IPS-11a (cell line): ENCODE results near the gene LPP.

ENCODE experiments used
- H3K4me3 ChIP-seq: one replicate; pipeline ENCODE4 v1.5.1; 2013; ENCODE audit warnings: low read depth, low read length, control low read depth

Gene LPP

DNA sequence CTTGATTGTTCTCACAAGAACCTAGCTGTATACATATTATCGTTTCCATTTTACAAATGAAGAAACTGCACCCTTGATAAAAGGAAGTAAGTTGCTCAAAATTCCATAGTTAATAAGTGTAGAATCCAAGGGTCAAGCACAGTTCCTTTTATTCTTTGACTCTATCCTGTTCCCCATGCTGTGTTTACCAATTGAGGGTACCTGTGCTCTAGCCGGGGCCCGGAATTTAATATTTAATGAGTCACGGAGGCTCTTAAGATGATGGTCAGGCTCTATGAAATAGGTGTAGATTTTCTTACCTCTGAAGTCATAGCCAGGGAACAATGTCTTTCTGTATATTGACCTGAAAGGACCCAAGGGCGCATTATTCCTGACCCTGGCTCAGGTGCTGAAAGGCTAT lies 65.2 kb downstream of the LPP start:
- no peak overlapping the region for H3K4me3 ChIP-seq

DNA sequence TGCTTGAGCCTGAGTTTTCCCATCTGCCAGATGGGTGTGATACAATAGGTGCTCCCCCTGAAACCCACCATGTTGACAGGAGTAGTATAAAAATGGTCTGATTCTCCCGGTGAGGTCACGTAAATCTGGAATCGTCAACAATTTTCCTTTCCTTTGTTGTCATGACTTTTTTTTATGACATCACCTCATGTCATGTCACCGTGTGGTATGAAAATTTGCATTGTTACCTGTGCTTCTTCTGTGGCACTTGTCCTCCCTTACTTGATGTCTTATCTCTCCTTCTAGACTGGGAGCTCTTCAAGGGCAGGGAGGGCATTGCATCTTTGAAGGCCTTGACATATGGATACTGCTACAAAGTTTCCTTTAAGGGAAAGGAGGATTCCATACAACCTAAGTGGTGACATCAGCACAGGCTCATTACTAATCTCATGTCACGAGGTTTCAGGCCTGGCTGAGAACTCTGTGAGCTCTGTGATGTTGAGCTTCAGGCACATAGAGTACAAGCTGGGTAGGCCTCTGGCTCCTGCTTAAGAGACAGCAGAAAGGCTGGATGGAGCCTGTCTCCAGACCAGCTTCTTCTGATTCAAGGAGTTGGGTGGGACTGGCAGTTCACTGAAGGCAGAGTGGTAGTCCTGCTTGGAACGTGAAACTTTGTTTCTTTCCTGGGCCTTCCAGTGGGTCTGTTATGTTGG lies 66.3 kb downstream of the LPP start:
- H3K4me3 ChIP-seq = no peak overlapping the region

DNA sequence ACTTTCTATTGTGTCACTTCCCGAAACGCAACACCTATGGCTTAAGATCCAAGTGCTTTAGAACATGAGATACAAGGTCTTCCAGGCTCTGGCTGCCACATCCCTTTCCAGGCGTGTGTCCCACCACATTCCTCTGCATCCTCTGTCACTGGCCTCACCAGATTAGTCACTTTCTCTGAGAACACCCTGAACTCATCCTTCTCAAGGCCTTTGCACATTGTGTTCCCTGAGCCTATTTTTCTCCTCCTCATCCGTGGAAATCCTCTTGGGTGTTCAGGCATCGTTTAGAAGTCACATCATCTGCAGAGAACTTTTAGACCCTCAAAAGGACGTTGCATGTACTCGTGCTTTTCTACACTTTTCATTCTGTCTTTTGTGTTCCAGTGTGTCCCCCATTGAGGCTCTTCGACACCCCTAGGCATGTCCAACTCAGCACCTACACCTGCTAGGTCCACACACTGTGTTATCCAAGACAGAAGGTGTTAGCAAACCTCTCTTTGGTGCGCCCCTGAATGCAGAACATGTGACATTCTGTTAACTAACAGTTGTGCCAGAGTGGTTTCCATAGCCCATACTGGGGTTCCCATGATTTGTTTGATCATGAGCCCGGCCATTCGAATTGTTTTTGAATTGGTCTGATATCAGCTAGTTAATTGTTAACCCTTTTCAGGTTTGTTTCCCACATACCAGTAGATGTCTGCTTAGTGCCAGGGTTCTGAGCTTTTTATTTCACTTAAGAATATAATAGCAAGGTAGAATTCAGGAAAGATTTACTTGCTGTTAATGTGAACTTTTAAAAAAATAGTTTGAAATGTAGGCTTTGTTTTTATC lies 67.2 kb downstream of the LPP start:
- H3K4me3 ChIP-seq = no peak overlapping the region

DNA sequence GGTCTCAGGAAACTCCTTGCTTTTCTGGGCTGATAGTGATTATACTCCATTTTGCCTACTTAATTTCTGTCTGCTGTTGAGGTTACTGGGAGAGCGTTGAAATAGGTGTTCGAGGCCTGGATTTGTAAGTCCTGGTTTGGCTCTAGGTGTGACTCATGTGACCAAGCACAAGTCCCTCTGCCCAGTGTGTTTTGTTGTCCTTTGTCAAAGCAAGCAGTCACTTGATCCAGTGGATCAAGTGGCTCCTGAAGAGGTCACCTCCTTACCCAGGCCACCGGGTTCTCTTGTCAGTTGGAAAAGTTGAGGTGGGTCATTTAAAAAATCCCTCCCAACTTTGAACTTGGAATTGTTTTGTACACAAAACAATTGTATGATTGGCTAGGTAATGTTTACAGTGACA lies 70.0 kb downstream of the LPP start:
- H3K4me3 ChIP-seq = no peak overlapping the region

DNA sequence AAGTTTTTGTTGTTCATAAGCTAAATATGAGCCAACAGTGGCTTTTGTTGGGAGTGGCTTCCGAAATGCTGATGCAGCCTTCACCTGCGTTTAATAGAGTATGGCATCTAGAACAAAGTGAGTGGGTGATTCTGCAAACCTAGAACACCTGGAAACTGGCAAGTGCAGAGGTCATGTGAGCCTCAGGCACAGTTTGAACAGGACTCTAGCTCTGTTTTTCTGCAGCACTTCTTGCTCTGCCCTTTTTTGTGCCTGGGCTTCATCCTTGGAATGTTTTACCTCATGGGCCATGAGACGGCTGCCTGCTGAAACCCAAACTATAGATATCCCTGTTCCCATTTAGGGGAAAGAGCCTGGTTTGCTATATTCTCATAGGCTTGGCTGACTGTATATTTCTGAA lies 73.5 kb downstream of the LPP start:
- H3K4me3 ChIP-seq = no peak overlapping the region

DNA sequence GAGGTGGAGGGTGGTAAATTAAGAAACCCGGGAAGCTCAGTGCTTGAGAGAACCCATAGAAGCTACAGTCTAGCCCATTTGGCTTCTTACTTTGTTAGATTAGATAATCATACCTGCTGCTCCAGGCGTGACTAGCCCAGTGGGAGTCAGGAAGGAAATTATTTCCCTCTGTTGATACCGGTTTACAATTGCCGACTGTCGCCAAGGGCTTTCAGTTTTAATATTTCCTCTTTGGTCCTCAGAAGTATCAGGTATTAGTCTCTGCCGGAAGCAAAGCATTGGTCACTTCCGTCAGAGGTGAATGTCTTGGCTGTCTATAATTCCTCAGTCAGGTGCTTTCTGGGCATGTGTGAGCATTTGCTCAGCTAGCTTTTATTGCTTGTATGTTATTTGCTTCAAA lies 75.2 kb downstream of the LPP start:
- no peak overlapping the region for H3K4me3 ChIP-seq

DNA sequence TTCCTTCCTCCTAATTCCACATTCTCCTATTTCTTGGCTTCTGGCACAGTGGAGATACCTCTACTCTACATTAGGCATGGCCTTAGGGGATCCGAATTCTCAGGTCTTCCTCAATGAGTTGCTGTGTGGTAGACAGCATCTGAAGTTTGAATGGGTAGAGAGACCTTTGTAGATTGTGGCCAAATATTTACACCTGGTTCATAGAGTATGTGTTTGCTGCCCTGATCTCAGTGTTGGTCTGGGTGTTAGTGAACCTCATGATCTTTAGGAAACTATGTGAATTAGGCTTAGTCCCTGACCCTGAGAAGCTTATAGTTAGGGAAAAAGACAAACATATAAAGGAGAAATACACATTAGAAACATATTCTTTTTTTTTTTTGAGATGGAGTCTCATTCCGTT lies 75.8 kb downstream of the LPP start:
- no peak overlapping the region for H3K4me3 ChIP-seq

DNA sequence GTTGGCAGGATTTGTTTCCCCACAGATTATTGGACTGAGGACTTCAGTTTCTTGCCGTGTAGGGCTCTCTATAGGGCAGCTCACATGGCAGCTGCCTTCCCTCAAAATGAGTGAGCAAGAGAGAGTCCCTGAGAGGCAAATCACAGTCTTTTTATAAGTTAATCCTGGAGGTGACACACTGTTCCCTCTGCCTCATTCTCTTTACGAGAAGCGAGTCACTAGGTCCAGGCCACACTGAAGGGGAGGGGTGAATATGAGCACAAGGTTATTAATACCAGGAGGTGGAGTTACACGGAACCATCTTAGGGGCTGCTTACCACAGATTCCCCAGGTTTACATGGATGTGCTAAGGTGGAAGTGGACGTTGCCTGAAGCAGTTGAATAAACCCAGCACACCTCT lies 77.0 kb downstream of the LPP start:
- H3K4me3 ChIP-seq = no peak overlapping the region

DNA sequence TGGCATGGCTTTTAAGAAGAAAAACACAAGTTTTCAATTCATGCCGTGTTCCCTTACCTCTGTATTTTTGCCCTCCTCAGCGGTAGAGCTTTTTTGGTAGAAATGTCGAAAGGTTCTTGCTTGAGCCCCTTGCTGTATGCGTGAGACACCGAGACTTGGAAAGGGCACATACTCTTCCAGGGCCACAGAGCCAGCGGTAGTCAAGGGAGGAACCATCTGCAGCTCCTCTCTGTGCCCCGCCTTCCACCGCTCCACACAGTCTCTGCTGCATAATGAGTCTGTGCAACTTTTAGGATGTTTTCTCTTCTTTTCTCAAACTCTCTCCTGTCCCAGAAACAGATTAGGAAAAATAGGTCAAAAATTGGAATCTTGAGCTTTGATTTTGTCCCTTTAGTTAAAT lies 77.5 kb downstream of the LPP start:
- no peak overlapping the region for H3K4me3 ChIP-seq

DNA sequence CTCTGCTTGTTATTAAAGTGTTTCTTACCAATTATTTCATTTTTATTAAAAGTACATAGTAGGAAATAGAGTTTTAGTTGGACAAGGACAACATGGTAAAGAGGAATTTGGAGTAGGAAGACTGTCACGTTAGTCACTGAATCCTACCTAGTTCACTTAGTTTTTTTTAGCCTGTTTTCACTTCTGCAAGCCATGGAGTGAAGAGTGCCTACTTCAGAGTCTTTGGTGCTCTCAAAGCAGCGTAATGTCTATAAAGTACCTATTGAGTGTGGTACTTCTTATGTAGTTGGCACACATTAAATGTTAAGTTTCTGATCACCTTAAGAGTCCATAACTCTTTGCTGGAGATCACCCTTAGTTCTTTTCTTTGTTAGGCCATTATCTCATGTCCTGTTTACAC lies 78.7 kb downstream of the LPP start:
- no peak overlapping the region for H3K4me3 ChIP-seq

DNA sequence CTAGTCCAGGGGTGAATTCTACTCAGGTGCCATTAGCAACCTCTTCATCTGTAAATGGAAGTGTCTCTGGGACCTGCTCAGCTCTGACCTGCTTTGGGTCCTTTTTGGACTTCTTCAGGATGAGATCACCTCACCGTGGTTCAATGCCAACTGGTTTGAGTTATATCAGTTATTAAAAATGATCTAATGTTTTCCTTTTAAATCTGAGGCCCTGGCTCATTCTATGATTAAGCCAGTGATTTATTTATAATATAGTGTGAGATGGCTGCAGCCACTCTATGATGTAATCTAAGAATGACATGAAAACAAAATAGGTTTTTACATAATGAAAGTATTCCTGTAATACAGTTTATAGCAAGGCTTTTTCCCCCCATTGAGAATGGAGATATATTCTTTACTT lies 79.4 kb downstream of the LPP start:
- no peak overlapping the region for H3K4me3 ChIP-seq

DNA sequence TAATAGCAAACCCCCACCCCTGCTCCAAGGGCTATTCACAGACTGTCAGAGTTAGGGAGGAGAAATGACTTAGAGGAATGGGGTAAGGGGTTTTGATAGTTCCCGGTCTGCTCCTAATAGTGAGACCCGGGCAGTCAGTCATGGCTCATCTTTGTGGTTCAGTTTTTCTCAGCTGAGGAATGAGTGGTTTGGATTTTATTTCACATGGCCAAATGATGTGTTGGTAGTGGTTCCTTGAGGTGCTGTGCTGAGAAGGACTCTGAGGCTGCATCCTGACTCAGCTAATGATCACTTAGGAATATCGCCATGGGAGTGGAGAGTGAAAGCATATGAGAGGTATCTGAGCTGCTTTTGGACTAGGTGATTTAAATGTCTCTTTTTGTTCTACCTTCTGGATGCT lies 80.2 kb downstream of the LPP start:
- H3K4me3 ChIP-seq = no peak overlapping the region

DNA sequence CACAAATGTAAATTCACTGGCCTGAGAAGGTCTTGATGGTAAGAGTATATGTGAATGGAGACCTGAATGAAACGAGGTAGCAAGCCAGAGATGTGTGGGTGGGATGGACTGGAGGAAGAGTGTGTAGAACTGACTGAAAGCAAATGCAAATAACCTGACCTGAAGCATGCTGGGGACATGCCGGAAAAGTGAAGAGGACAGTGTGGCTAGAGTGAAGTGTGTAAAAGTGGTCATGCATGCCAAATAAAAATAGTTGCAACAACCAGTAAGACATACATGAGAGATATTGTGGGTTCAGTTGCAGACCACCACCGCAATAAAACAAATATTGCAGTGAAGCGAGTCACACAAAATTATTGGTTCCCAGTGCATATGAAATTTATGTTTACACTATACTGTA lies 82.3 kb downstream of the LPP start:
- no peak overlapping the region for H3K4me3 ChIP-seq

DNA sequence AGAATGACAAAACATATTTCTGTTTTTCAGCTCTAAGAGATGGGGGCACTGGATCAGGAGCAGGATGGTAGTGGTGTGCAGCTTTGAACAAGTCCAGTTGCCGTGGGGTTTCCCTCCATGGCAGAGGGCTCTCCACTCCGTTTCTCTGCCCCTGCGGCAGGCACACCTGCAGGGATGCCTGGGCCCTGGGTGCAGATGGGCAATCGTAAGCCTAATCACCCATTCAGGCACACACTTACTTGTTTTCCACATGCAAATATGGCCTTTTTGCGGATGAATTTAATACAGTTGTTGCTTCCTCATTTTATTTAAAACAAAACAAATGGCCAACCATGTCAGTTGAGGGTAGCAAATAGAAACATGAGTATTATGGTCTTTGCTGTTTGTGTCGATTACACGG lies 85.1 kb downstream of the LPP start:
- H3K4me3 ChIP-seq = no peak overlapping the region

DNA sequence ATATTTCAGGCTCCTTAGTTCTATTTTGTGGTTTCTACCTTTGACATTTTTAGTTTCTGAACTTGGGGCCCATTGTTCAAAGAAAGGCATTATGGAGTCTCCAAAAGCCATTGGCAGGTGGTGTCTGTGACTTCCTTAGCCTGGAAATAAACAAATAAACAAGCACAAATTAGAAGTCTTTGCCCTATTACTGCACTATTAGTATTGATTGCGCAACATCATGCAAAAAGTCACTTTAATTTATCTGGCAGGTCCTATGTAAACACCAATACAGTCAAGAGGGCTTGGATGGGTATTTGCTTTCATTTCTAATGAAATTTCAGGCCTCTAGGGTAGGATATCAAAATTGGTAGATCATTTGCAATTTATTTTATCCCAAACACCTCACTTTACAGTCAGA lies 85.6 kb downstream of the LPP start:
- H3K4me3 ChIP-seq = no peak overlapping the region

DNA sequence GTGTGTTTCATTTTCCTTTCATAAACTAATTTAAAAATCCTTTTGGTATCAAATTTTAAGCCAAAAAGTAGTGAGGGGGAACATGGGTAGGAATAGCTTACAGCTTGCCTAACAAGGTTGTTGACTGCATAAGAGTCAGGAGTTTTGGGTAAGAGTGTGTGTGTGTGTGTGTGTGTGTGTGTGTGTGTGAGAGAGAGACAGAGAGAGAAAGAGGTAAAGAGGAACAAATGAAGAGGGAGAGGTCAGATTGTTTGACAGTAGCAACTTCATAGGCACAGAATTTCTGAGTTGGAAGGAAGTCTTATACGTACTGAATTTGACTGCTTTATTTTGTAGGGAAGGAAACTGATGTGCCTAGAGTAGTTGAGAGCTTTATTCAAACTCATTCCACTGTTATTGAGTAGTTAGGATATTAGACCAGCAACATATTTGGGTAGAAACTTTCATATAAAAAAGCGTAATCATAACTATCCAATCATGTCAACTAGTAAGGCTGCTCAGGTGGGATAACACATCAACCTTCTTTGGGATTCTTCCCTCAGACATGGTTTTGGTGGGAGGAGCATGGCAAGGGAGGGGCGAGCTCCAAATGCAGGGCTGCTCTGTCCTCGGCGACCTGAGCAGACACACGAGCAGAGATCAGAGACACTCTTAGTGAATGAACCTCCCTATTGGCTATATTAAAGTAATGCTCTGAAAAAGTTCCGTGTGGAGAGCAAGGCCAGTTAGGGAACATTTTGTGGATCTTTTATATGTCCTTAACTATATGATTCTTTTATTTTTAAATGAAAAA lies 86.4 kb downstream of the LPP start:
- H3K4me3 ChIP-seq = no peak overlapping the region

DNA sequence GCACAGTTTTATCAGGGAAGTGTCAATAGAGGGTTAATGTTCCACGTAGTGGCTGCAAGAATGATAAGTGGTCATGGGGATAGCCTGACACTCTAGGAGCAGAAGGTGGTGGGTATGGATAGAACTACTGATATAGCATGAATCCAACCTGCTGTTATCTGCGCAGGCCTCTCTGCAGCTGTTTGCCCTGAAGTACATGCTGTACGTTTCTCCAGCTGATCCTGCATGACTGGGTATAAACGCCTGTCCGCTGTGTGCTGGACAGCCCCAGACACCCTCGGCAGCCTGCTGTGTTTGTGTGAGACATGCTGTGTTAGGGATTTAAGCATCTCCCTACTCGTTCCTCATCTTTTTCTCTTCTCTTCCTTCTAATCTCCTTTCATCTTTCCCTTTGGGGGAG lies 87.1 kb downstream of the LPP start:
- H3K4me3 ChIP-seq = no peak overlapping the region

DNA sequence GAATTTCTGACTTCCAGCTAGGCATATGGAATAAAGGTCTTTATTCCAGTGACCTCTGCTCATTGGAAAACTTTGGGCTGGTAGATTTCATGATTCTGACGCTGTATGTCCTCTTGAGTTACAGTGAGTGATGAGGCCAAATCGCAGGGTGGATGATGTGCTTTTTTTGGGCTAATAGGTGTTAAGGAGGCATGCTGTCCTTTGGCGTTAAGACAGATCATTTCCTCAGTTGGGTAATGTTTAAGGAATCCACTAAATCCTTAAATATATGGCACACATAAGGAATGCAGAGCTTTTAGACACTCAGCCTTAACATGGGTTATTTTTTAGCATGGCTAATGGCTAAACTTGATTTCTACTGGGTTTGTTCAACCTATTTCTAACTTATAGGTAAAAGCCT lies 87.9 kb downstream of the LPP start:
- H3K4me3 ChIP-seq = no peak overlapping the region

DNA sequence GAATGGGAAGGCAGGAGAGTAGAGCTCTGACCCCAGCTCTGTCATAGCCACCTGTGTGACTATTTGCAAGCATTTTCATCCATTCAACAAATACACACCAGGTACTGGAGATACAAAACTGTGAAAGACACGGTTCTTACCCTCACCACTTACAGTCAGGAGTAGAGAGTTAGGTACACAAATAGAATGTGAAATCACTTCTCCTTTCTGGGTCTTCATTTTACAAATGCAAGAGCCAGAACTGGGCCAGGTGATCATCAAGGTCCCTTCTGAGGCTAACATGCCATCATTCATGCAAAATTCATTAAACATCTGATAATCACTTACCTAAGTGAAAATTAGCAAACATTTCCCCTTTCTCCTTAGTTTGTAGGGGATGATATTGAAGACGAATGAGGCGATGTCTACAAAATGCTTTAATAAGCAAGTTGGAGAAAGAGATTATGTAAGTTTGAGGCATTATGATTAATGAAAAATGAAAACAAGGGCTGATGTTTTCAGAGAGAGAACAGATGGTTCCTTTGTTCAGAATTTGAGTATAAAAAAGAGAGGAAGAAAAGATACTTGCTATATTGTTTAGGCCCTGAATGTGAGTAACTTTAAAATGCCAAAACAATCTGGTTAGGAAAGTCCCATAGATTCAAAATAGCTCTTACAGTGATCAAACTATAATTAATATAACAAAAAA lies 88.6 kb downstream of the LPP start:
- H3K4me3 ChIP-seq = no peak overlapping the region

DNA sequence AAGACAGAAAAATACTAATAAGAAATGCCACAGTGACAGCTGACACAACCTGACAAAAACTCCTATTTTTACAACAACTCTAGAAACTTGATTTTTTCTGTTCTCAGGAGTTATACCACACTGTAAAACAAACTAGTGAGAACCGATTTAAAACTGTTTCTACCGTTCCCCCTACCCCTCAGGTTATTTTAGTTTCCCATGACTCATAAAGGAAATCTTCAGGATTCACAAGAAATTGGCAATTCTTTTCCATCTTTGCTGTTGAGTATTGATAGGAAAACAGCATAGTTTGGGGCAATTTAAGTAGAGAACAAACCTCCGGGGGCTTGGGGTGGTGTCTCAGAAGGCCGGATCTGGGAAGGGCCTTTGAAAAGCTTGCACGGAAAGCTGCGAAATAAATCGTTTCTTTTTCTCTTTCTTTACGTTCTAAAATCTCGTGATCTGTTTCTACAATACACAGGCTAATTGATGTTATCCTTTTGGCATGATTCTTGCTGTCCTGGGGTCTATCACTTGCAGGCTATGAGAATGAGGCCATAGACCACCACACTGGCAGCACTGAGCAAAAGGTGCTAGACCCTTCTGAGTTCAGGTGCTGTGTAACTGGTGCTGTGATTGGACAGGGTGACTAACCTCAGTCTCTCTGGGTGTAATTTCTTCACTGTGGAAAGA lies 89.3 kb downstream of the LPP start:
- H3K4me3 ChIP-seq = no peak overlapping the region

DNA sequence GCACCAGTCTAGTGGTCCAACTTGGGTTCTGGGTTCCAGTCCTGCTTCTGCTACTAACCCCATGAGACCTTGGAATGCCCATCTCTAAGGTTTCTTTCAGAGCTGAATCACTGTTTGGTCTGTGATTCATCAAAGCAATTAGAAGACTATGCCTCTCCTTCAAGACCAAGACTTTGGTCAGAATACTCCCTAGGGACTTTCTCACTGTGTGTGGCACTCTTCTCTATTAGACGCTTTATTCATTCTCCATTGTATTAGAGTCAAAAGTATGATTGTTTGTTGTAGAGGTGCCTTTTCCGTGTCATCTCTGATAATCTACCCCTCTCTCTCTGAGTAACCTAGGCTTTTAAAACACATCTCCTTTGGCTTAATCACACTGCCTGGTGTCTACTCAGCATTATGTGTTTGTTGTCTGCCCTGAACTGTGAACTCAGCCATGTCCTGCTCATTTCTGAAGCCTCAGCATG lies 90.5 kb downstream of the LPP start:
- no peak overlapping the region for H3K4me3 ChIP-seq
